Peyer's patch (tissue), 4 donors: Measurements from ENCODE around the gene RNU1-2.
"Not testable (repeated sequence)": the region's sequence is repeated elsewhere in the genome, so short reads cannot be mapped to it uniquely, and the experiment has no call there.

Experiments used
- CTCF ChIP-seq, 6 experiments: fragments of 450-650 bp in 4 of 6; fragments of 200-600 bp in 2 of 6; sonication (generic) in 1 of 6; IDR thresholded peaks; one replicate each; pipeline ENCODE4 v1.5.1; 2017 to 2019; ENCODE audit warnings: antibody characterized with exemption in 6 of 6, mild to moderate bottlenecking in 3 of 6, moderate library complexity in 1 of 6
- POLR2A ChIP-seq, 2 donors: fragments of 450-650 bp; IDR thresholded peaks; one replicate each; pipeline ENCODE4 v1.5.1; 2017; ENCODE audit warnings: antibody characterized with exemption in 2 of 2, mild to moderate bottlenecking in 2 of 2, moderate library complexity in 2 of 2

- not testable (repeated sequence) for TF ChIP-seq CTCF, POLR2A (IDR thresholded peaks at IDR 0.05)
Observed at GRCh38 chr1:16863024-16863423, 32.8 kb upstream of the RNU1-2 start.
